ENCODE measurements around the gene CIB4. TPM values are rescaled to one million over a fixed set of nuclear protein-coding genes. Genes with fewer than 3 reads are reported as not detected.

CIB4 gene
- total and polyA plus RNA-seq, 2 donors from 2014 or later = not detected

GRCh38 chr2:26595146-26595545 lies 46.0 kb downstream of the CIB4 start:
- no peak overlapping the region for H3K4me3 ChIP-seq (ENCODE audit: low read length in 3 of 3)
- peak in 1 of 5 donors; percentile 23 for DNase-seq
- FAIRE-seq = no peak
- no peaks in the 10 kb centered on the region for H3K4me1 ChIP-seq (ENCODE audit: control insufficient read depth in 2 of 3, insufficient read depth in 2 of 3, low read depth in 1 of 3, low read length in 3 of 3)
- intact Hi-C loops (cut with DNase I) = no loop called here
- no peaks in the 10 kb centered on the region for H3K36me3 ChIP-seq (ENCODE audit: control insufficient read depth in 2 of 3, insufficient read depth in 3 of 3, low read length in 3 of 3)
- no peak for TF ChIP-seq CTCF (IDR thresholded peaks at IDR 0.05; ENCODE audit: borderline replicate concordance, extremely low read depth, insufficient read depth)
- no peak overlapping the region for H3K9ac ChIP-seq (ENCODE audit: low read length in 3 of 3)
- no peaks in the 10 kb centered on the region for H3K27me3 ChIP-seq (ENCODE audit: control insufficient read depth, insufficient read depth, low read length)
- H3K27ac ChIP-seq (ENCODE audit: low read depth in 2 of 2, low read length in 2 of 2) = no peak overlapping the region
- H3K9me3 ChIP-seq (ENCODE audit: control insufficient read depth in 2 of 3, insufficient read depth in 1 of 3, low read length in 3 of 3) = no peaks in the 10 kb centered on the region

- Histone ChIP-seq H3K9me3 (ENCODE audit: control insufficient read depth in 2 of 3, insufficient read depth in 1 of 3, low read length in 3 of 3) (no peaks in the 10 kb centered on the region), H3K4me3 (ENCODE audit: low read length in 3 of 3) (no peak overlapping the region), H3K36me3 (ENCODE audit: control insufficient read depth in 2 of 3, insufficient read depth in 3 of 3, low read length in 3 of 3) (no peaks in the 10 kb centered on the region), H3K4me1 (ENCODE audit: control insufficient read depth in 2 of 3, insufficient read depth in 2 of 3, low read depth in 1 of 3, low read length in 3 of 3) (no peaks in the 10 kb centered on the region), H3K9ac (ENCODE audit: low read length in 3 of 3) (no peak overlapping the region), H3K27ac (ENCODE audit: low read depth in 2 of 2, low read length in 2 of 2) (no peak overlapping the region), H3K27me3 (ENCODE audit: control insufficient read depth, insufficient read depth, low read length) (no peaks in the 10 kb centered on the region)
- intact Hi-C loops (cut with DNase I) = no loop called here
- no peak for TF ChIP-seq CTCF (IDR thresholded peaks at IDR 0.05; ENCODE audit: borderline replicate concordance, extremely low read depth, insufficient read depth)
- no peak for FAIRE-seq
- DNase-seq = peak in 2 of 5 donors; percentile 23 to 52
These were observed 49.3 kb downstream of the CIB4 start for GRCh38 chr2:26591619-26592505.

- no peak overlapping the region for H3K4me3 ChIP-seq (ENCODE audit: low read length in 3 of 3)
- H3K9me3 ChIP-seq (ENCODE audit: control insufficient read depth in 2 of 3, insufficient read depth in 1 of 3, low read length in 3 of 3) = no peaks in the 10 kb centered on the region
- TF ChIP-seq CTCF (IDR thresholded peaks at IDR 0.05; ENCODE audit: borderline replicate concordance, extremely low read depth, insufficient read depth) = no peak
- H3K9ac ChIP-seq (ENCODE audit: low read length in 3 of 3) = no peak overlapping the region
- peak; percentile 4 to 40 (median 21) for DNase-seq
- H3K27me3 ChIP-seq (ENCODE audit: control insufficient read depth, insufficient read depth, low read length) = no peaks in the 10 kb centered on the region
- no peaks in the 10 kb centered on the region for H3K4me1 ChIP-seq (ENCODE audit: control insufficient read depth in 2 of 3, insufficient read depth in 2 of 3, low read depth in 1 of 3, low read length in 3 of 3)
- no peak overlapping the region for H3K27ac ChIP-seq (ENCODE audit: low read depth in 2 of 2, low read length in 2 of 2)
- no peaks in the 10 kb centered on the region for H3K36me3 ChIP-seq (ENCODE audit: control insufficient read depth in 2 of 3, insufficient read depth in 3 of 3, low read length in 3 of 3)
- no peak for FAIRE-seq
- intact Hi-C loops (cut with DNase I) = no loop called here
These were observed 50.1 kb downstream of the CIB4 start for GRCh38 chr2:26590980-26591618.
